Head of caudate nucleus (tissue), 42 donors: ENCODE measurements around the gene PTCHD1.
A peak's percentile ranks its signal among the peaks of the same experiment; 100 is the strongest.

Experiments used
- DNase-seq, 42 donors: peaks; one replicate each; pipeline versions ENCODE4 v3.0.0 to v3.0.0-alpha.2; 2020 to 2021; ENCODE audit warnings: mixed read lengths in 7 of 42
- intact Hi-C: fragments of 100-400 bp; cut with DNase I; formaldehyde crosslinking; loops from one replicate; pipeline ENCODE4 v1.15.0; 2022

Gene PTCHD1

DNA sequence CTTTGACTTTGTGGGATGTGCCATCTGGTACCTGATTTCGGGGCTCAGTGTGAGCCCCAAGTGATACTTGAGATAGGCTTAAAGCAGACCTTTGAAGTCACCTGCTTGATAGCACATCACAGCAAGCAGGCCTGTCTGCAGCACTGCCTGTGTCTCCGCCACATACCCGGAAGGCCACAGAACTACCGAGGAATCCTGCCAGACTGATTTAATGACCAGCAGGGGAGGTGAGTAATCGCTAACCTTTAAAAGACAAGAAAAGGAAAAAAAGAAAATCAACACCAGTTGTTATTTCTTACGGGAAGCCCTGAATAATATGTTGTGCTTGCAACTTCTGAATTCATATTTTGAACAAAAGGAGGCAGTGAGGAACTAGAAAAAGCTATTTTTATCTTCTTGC is 6.8 kb downstream of the PTCHD1 start:
- DNase-seq: peak in 1 of 42 donors; percentile 37
- intact Hi-C loops: no loop called here

GRCh38 chrX:23344238-23344903 is 9.7 kb downstream of the PTCHD1 start:
- DNase-seq: no peak
- intact Hi-C loops: no loop called here

GRCh38 chrX:23344904-23345271 is 10.2 kb downstream of the PTCHD1 start:
- intact Hi-C loops: no loop called here
- no peak for DNase-seq

DNA sequence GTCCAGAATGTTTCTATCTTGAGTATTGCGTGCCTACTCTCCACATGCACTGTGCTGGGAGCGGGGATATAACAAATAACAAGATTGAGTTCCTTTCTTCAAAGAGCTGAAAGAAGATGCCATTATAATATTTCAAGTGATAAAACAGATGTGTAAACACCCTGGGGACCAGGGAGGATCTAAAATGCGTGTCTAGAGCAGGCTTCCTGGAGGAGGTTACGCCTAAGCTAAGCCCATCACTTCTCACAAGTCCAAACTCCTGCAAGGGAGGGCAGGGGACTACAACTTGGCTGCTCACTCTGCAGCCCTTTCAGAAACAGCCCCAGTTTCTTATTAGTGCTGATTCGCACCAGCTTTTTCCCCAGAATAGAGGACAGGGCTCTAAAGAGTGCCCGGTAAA is 21.5 kb downstream of the PTCHD1 start:
- no peak for DNase-seq
- intact Hi-C loops: no loop called here

DNA sequence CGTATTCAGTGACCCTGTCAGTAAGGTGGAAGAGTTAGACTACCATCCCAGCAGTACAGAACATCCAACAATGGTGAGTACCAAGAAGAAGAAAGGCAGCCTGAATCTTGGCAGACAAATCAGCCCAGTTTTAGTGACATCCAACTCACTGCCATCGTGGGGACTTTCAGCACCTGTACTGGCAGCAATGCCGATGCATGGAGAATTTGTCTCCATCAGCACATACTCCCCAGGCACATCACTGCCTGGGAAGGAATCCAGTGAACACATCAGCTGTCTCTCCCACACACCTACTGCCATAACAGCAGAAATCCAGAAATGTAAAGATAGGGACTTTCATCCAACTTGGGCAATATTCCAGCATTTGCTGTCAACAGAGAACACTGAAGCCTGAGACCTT is 29.8 kb downstream of the PTCHD1 start:
- intact Hi-C loops: no loop called here
- DNase-seq: peak in 2 of 42 donors; percentile 10 to 37

DNA sequence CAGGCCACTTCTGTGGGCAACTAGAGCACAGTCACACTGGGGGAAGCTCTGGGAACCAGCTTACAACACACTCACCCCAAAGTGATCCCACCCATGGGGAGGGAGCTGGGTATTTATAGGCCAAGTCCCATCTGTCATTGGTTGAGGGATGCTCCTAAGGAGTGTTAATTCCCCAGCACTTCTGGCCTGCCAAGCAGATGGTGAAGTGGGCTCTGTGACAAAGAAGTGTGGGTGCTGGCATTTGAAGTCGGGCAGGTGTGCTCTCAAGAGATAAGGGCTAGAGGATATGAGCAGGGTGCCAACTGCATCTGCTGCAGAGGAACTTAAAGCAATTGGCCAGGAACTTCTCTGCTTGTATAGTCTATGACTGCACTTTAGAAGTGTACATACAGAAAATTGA is 30.9 kb downstream of the PTCHD1 start:
- no peak for DNase-seq
- intact Hi-C loops: no loop called here

- no peak for DNase-seq
- intact Hi-C loops: no loop called here
Measured at GRCh38 chrX:23366914-23367313, 32.3 kb downstream of the PTCHD1 start.

GRCh38 chrX:23369027-23369426 is 34.4 kb downstream of the PTCHD1 start:
- intact Hi-C loops: no loop called here
- no peak for DNase-seq

DNA sequence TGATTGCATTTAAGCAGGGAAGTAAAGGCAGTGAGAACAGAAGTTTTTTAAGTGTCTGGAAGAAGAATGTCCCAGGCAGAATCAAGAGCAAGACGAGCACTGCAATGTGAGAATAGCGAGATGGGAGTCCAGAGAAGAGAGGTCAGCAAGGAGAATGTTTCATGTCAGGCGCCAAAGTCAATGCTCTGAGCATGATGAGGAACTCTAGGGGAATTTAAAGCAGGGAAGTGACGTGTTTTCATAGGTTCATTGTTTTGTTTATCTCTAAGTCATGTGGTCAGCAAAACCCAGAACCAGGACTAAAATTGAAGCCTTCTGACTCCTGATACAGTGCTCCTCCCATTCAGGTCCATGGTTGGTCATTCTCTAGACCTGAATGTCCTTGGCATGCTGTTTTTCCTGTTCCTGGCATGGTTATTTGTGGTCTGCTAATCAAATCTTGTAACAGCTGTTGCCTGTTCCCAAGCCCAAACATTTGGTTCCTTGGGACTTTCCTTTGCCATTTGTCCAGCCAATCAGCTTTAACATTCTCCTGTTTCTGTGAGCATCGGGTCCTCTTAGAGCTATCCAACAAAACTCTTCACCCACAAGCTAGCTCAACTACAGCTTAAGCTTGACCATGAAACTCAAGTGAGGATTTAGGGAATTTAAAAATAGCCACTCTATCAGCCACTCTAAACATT is 37.7 kb downstream of the PTCHD1 start:
- DNase-seq: no peak
- intact Hi-C loops: no loop called here

- peak in 7 of 42 donors; percentile 12 to 57 (median 28) for DNase-seq
- intact Hi-C loops: no loop called here
Measured at GRCh38 chrX:23373129-23373804, 38.6 kb downstream of the PTCHD1 start.

DNA sequence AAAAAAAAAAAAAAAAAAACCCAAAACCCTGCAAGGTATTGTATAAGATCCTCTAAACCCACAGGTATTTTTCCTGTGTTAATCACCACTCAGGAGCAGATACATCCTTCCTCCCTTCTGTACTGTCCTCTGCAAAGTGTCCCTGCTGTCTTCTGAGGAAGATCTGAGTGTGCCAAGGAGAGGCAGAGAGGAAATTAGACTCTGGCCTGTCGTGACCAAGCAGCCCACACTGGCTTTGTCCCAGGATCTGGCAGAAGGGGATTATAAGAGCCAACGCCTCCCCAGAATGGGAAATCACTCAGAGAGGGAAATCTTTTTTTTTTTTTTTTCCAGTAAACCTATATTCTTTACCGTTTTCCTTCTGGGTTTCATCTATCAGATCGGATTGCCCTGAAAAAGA is 39.6 kb downstream of the PTCHD1 start:
- no peak for DNase-seq
- intact Hi-C loops: no loop called here

DNA sequence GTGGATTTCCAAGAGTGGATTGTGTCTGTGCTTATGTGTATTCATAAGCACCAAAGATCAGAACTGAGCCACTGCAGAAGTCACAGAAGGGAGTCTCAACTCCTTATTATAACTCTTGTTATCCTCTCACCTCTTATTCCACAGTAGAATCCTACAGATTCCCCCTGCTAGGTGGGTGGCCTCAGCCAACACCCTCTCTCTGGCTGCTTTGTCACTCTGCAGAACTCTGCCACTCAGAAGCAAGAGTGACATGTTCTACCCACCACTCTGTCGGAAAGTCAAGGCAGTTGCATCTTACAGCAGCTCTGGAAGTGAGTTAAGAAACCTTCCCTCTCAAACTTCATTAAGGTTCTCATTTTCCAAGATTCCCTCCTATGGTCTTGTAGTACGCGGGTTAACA is 41.9 kb downstream of the PTCHD1 start:
- DNase-seq: peak in 29 of 42 donors; percentile 3 to 79 (median 40)
- intact Hi-C loops: no loop called here

GRCh38 chrX:23380581-23380980 is 45.9 kb downstream of the PTCHD1 start:
- intact Hi-C loops: no loop called here
- DNase-seq: no peak

GRCh38 chrX:23381099-23382087 is 46.7 kb downstream of the PTCHD1 start:
- DNase-seq: peak in 6 of 42 donors; percentile 5 to 42 (median 30)
- intact Hi-C loops: no loop called here

DNA sequence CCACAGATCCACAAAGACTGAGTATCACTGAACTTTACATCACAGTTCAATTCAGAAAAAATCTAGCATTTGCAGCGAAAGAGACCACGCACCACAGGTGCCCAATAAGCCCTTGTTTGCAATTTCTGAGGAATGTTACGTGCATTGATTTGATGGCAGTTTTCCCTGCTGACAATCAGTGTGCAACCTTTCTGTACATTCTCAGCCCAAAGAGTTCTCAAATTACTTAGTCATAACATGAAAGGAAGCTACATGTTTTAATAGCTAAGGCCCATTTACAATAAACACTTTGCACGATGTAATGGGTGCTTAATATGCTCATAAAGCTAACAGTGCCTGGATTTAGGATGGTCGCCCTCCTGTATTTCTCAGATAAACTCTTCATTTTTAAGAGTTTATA is 47.9 kb downstream of the PTCHD1 start:
- no peak for DNase-seq
- intact Hi-C loops: no loop called here

- no peak for DNase-seq
- intact Hi-C loops: no loop called here
Measured at GRCh38 chrX:23383411-23383810, 48.8 kb downstream of the PTCHD1 start.

GRCh38 chrX:23385242-23385641 is 50.6 kb downstream of the PTCHD1 start:
- intact Hi-C loops: no loop called here
- DNase-seq: no peak

- DNase-seq: no peak
- intact Hi-C loops: no loop called here
Measured at GRCh38 chrX:23386260-23386659, 51.6 kb downstream of the PTCHD1 start.

- intact Hi-C loops: no loop called here
- DNase-seq: no peak
Measured at GRCh38 chrX:23386726-23387125, 52.1 kb downstream of the PTCHD1 start.
